Neuronal stem cell (in vitro differentiated cells): ENCODE results near the gene IFITM10.

Source experiments
- DNase-seq: peaks from one replicate; pipeline ENCODE4 v3.0.0-alpha.2; 2013; ENCODE audit warnings: low spot score
- H2AFZ ChIP-seq: one replicate; pipeline ENCODE4 v1.6.1; 2013; ENCODE audit warnings: mild to moderate bottlenecking, low read length, inconsistent platforms
- H2AK5ac ChIP-seq: 2 replicates; pipeline ENCODE4 v1.6.1; 2013; ENCODE audit warnings: low read depth, mild to moderate bottlenecking, inconsistent platforms, low read length, moderate library complexity, mixed read lengths
- H2BK120ac ChIP-seq: 2 replicates; pipeline ENCODE4 v1.6.1; 2013; ENCODE audit warnings: low read depth, mild to moderate bottlenecking, inconsistent platforms, low read length, moderate library complexity, mixed read lengths
- H2BK12ac ChIP-seq: one replicate; pipeline ENCODE4 v1.6.1; 2013; ENCODE audit warnings: low read length, inconsistent platforms
- H2BK15ac ChIP-seq: 2 replicates; pipeline ENCODE4 v1.6.1; 2013; ENCODE audit warnings: mild to moderate bottlenecking, low read length, inconsistent platforms, mixed read lengths
- H2BK5ac ChIP-seq: one replicate; pipeline ENCODE4 v1.6.1; 2013; ENCODE audit warnings: inconsistent platforms, mild to moderate bottlenecking, low read length, moderate library complexity
- H3K14ac ChIP-seq: one replicate; pipeline ENCODE4 v1.6.1; 2013; ENCODE audit warnings: low read length, inconsistent platforms
- H3K18ac ChIP-seq: 2 replicates; pipeline ENCODE4 v1.6.1; 2013; ENCODE audit warnings: low read length, inconsistent platforms
- H3K23ac ChIP-seq: 2 replicates; pipeline ENCODE4 v1.6.1; 2013; ENCODE audit warnings: low read depth, mild to moderate bottlenecking, mixed read lengths, low read length, inconsistent platforms; ENCODE audit not compliant: poor library complexity
- H3K27ac ChIP-seq: replicated peaks from 3 replicates; pipeline ENCODE4 v1.5.1; 2013; ENCODE audit warnings: low read length, inconsistent platforms
- H3K27me3 ChIP-seq, 3 experiments: 2 replicates each; pipeline ENCODE4 v1.6.1; 2013; ENCODE audit warnings: low read length in 3 of 3, mild to moderate bottlenecking in 2 of 3, inconsistent platforms in 1 of 3, low read depth in 1 of 3, mixed read lengths in 1 of 3, moderate library complexity in 1 of 3; ENCODE audit not compliant: control insufficient read depth in 3 of 3, insufficient read depth in 3 of 3
- H3K36me3 ChIP-seq, 2 donors: replicated peaks in 1 of 2; 2 replicates each; pipeline ENCODE4 v1.6.1; 2013; ENCODE audit warnings: low read length in 2 of 2; ENCODE audit not compliant: control insufficient read depth in 2 of 2, insufficient read depth in 2 of 2
- H3K4ac ChIP-seq: 2 replicates; pipeline ENCODE4 v1.6.1; 2013; ENCODE audit warnings: inconsistent platforms, mild to moderate bottlenecking, low read length, moderate library complexity
- H3K4me1 ChIP-seq, 2 donors: 1 replicate in 1 of 2; 2 replicates in 1 of 2; pipeline ENCODE4 v1.6.1; 2013; ENCODE audit warnings: low read length in 2 of 2, low read depth in 1 of 2; ENCODE audit not compliant: control insufficient read depth in 2 of 2, insufficient read depth in 1 of 2
- H3K4me2 ChIP-seq: one replicate; pipeline ENCODE4 v1.6.1; 2013; ENCODE audit warnings: mild to moderate bottlenecking, low read length, inconsistent platforms; ENCODE audit not compliant: insufficient read depth, poor library complexity, severe bottlenecking
- H3K4me3 ChIP-seq, 2 donors: 2 replicates each; pipeline ENCODE4 v1.5.1; 2013; ENCODE audit warnings: low read length in 2 of 2, mild to moderate bottlenecking in 2 of 2, inconsistent platforms in 1 of 2, moderate library complexity in 1 of 2
- H3K79me1 ChIP-seq: one replicate; pipeline ENCODE4 v1.6.1; 2013; ENCODE audit warnings: low read depth, mild to moderate bottlenecking, inconsistent platforms, low read length, moderate library complexity
- H3K9ac ChIP-seq: one replicate; pipeline ENCODE4 v1.6.1; 2013; ENCODE audit warnings: mild to moderate bottlenecking, low read depth, low read length, inconsistent platforms; ENCODE audit not compliant: poor library complexity
- H3K9me3 ChIP-seq, 2 donors: replicated peaks in 1 of 2; 2 replicates each; pipeline versions ENCODE3 to v1.6.1; 2013; ENCODE audit warnings: low read length in 2 of 2, mild to moderate bottlenecking in 2 of 2, inconsistent platforms in 1 of 2, low read depth in 1 of 2, mixed read lengths in 1 of 2, moderate library complexity in 1 of 2; ENCODE audit not compliant: control insufficient read depth in 2 of 2, insufficient read depth in 1 of 2
- H4K8ac ChIP-seq: one replicate; pipeline ENCODE4 v1.6.1; 2013; ENCODE audit warnings: low read depth, mild to moderate bottlenecking, inconsistent platforms, low read length, moderate library complexity
- H4K91ac ChIP-seq: one replicate; pipeline ENCODE4 v1.6.1; 2013; ENCODE audit warnings: low read length, low read depth, mild to moderate bottlenecking, inconsistent platforms; ENCODE audit not compliant: poor library complexity
- WGBS, 2 donors: extraction: QIAGEN DNeasy Blood & Tissue Kit; methylation state at CpG; one replicate each; pipeline ENCODE4 v1.1.7; 2013; ENCODE audit warnings: missing lambda C conversion rate in 2 of 2, mixed read lengths in 1 of 2; ENCODE audit not compliant: insufficient read length in 2 of 2, insufficient replicate concordance in 1 of 2; ENCODE audit errors: extremely low coverage in 2 of 2; 5-methylcytosine and 5-hydroxymethylcytosine counted together

Gene IFITM10

GRCh38 chr11:1762537-1763302 lies 12.3 kb upstream of the IFITM10 start:
- peak overlapping the region; percentile 99 for H2AK5ac ChIP-seq
- peak overlapping the region; percentile 87 to 98 for H3K4me3 ChIP-seq
- peaks cover 0 to 3% of the 10 kb centered on the region in 2 donors for H3K36me3 ChIP-seq
- H3K9ac ChIP-seq = peak overlapping the region; percentile 90
- no peak overlapping the region for H4K91ac ChIP-seq
- peak overlapping the region; percentile 23 for H4K8ac ChIP-seq
- no peak for DNase-seq
- peak overlapping the region; percentile 91 for H2AFZ ChIP-seq
- H3K9me3 ChIP-seq = no peaks in the 10 kb centered on the region
- peak overlapping the region; percentile 84 for H2BK12ac ChIP-seq
- no peak overlapping the region for H2BK15ac ChIP-seq
- H2BK120ac ChIP-seq = no peak overlapping the region
- H3K14ac ChIP-seq = no peak overlapping the region
- peak overlapping the region; percentile 94 for H3K4me2 ChIP-seq
- no peak overlapping the region for H2BK5ac ChIP-seq
- peak overlapping the region; percentile 28 for H3K18ac ChIP-seq
- H3K23ac ChIP-seq = no peak overlapping the region
- peaks cover 14% of the 10 kb centered on the region for H3K79me1 ChIP-seq
- no peak overlapping the region for H3K4ac ChIP-seq
- H3K27me3 ChIP-seq = peaks cover 0 to 5% (median 0%) of the 10 kb centered on the region in 3 experiments
- no peak overlapping the region for H3K27ac ChIP-seq
- H3K4me1 ChIP-seq = peaks cover 6 to 7% of the 10 kb centered on the region in 2 donors
- no CpG with 5 or more reads among the region's 16 CpGs for WGBS, 2 donors

GRCh38 chr11:1761857-1762536 lies 11.6 kb upstream of the IFITM10 start:
- WGBS, 2 donors = no CpG with 5 or more reads among the region's 12 CpGs
- Histone ChIP-seq H4K91ac (no peak overlapping the region), H2AK5ac (no peak overlapping the region), H3K4me2 (no peak overlapping the region), H3K79me1 (peaks cover 14% of the 10 kb centered on the region), H3K4me1 (peaks cover 6 to 7% of the 10 kb centered on the region in 2 donors), H3K4ac (no peak overlapping the region), H2BK15ac (peak overlapping the region; percentile 37), H3K4me3 (peak overlapping the region in 1 of 2 donors; percentile 87), H3K27ac (no peak overlapping the region), H3K9me3 (no peaks in the 10 kb centered on the region), H2BK5ac (no peak overlapping the region), H3K27me3 (peaks cover 0 to 4% (median 0%) of the 10 kb centered on the region in 3 experiments), H3K23ac (peak overlapping the region; percentile 31), H2BK12ac (no peak overlapping the region), H2BK120ac (no peak overlapping the region), H4K8ac (no peak overlapping the region), H3K14ac (no peak overlapping the region), H3K36me3 (peaks cover 0 to 7% of the 10 kb centered on the region in 2 donors), H3K18ac (no peak overlapping the region), H2AFZ (no peak overlapping the region), H3K9ac (no peak overlapping the region)
- DNase-seq = no peak

GRCh38 chr11:1761110-1761856 lies 10.9 kb upstream of the IFITM10 start:
- Histone ChIP-seq H3K4ac (no peak overlapping the region), H2AFZ (no peak overlapping the region), H3K9me3 (no peaks in the 10 kb centered on the region), H3K14ac (no peak overlapping the region), H3K4me1 (peaks cover 6 to 7% of the 10 kb centered on the region in 2 donors), H3K36me3 (peaks cover 1 to 7% of the 10 kb centered on the region in 2 donors), H4K91ac (no peak overlapping the region), H2BK15ac (no peak overlapping the region), H2AK5ac (no peak overlapping the region), H3K27me3 (no peaks in the 10 kb centered on the region), H3K4me2 (no peak overlapping the region), H2BK5ac (no peak overlapping the region), H3K9ac (no peak overlapping the region), H3K27ac (no peak overlapping the region), H3K18ac (no peak overlapping the region), H2BK12ac (no peak overlapping the region), H4K8ac (no peak overlapping the region), H3K23ac (no peak overlapping the region), H3K4me3 (no peak overlapping the region), H3K79me1 (peaks cover 14% of the 10 kb centered on the region), H2BK120ac (no peak overlapping the region)
- DNase-seq = no peak
- WGBS, 2 donors = no CpG with 5 or more reads among the region's 28 CpGs
